ENCODE measurements around the gene RTP2. TPM values are rescaled to one million over a fixed set of nuclear protein-coding genes. Genes with fewer than 3 reads are reported as not detected.

RTP2 gene
- total RNA-seq, 1 donor from 2014 or later: not detected

DNA sequence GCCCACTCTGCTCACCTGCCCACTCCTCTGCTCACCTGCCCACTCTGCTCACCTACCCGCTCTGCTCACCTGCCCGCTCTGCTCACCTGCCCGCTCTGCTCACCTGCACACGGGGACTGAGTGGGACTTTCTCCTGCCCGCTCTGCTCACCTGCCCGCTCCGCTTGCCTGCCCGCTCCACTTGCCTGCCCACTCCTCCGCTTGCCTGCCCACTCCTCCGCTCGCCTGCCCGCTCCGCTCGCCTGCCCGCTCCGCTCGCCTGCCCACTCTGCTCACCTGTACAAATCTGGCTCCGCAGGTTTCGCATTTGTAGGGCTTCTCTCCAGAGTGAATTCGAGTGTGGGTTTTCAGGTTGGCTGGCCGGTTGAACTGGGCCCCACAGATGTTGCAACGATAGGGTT is 22.9 kb upstream of the RTP2 start:
- no peaks in the 10 kb centered on the region for H3K9me3 ChIP-seq
- no peak overlapping the region for H3K4me3 ChIP-seq

GRCh38 chr3:187722206-187722612 is 19.9 kb upstream of the RTP2 start:
- intact Hi-C loops (cut with DNase I): no loop called here
- peaks cover 69% of the 10 kb centered on the region in 2 donors for H3K36me3 ChIP-seq

More for the DNA sequence above, 22.9 kb upstream of the RTP2 start:
- TF ChIP-seq, protein P1, sequence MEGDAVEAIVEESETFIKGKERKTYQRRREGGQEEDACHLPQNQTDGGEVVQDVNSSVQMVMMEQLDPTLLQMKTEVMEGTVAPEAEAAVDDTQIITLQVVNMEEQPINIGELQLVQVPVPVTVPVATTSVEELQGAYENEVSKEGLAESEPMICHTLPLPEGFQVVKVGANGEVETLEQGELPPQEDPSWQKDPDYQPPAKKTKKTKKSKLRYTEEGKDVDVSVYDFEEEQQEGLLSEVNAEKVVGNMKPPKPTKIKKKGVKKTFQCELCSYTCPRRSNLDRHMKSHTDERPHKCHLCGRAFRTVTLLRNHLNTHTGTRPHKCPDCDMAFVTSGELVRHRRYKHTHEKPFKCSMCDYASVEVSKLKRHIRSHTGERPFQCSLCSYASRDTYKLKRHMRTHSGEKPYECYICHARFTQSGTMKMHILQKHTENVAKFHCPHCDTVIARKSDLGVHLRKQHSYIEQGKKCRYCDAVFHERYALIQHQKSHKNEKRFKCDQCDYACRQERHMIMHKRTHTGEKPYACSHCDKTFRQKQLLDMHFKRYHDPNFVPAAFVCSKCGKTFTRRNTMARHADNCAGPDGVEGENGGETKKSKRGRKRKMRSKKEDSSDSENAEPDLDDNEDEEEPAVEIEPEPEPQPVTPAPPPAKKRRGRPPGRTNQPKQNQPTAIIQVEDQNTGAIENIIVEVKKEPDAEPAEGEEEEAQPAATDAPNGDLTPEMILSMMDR (IDR thresholded peaks at IDR 0.05): no peak
- Histone ChIP-seq H3K4me1 (no peaks in the 10 kb centered on the region), H3K27ac (no peak overlapping the region), H3K36me3 (peaks cover 99% of the 10 kb centered on the region in 2 donors), H3K27me3 (no peaks in the 10 kb centered on the region)
- no peak for DNase-seq (ENCODE audit: low spot score in 2 of 2)
- intact Hi-C loops (cut with DNase I): no loop called here

DNA sequence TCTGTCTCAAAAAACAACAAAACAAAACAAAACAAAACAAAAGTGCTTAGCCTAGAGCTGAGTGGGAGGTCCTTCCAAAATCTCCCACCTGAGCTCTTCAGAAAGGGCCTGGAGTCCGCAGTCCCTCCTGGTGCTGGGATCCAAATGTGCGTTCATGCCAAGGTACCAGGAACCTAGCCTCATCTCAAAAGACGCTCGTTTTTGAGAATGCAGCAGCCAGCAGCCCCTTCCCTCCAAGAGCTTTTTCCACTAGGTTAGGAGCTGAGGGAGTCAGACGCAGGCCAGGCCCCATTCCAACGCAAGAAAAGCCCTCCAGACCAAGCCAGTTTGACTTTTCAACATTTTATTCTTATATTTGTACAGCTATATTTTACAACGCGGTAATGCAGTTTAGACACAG is 18.7 kb upstream of the RTP2 start:
- Histone ChIP-seq H3K27me3 (no peaks in the 10 kb centered on the region), H3K4me1 (no peaks in the 10 kb centered on the region), H3K4me3 (no peak overlapping the region), H3K27ac (no peak overlapping the region), H3K9me3 (no peaks in the 10 kb centered on the region), H3K36me3 (peaks cover 57% of the 10 kb centered on the region in 2 donors)
- TF ChIP-seq, protein P1 (IDR thresholded peaks at IDR 0.05): no peak
- intact Hi-C loops (cut with DNase I): no loop called here
- no peak for DNase-seq (ENCODE audit: low spot score in 2 of 2)

More at GRCh38 chr3:187722206-187722612, 19.9 kb upstream of the RTP2 start:
- Histone ChIP-seq H3K27ac (no peak overlapping the region), H3K4me3 (no peak overlapping the region), H3K9me3 (no peaks in the 10 kb centered on the region), H3K4me1 (no peaks in the 10 kb centered on the region), H3K27me3 (no peaks in the 10 kb centered on the region)
- DNase-seq (ENCODE audit: low spot score in 2 of 2): no peak
- TF ChIP-seq, protein P1 (IDR thresholded peaks at IDR 0.05): no peak

GRCh38 chr3:187720337-187720670 is 17.9 kb upstream of the RTP2 start:
- DNase-seq (ENCODE audit: low spot score in 2 of 2): no peak
- no peak overlapping the region for H3K4me3 ChIP-seq
- H3K36me3 ChIP-seq: peaks cover 50% of the 10 kb centered on the region in 2 donors
- no peaks in the 10 kb centered on the region for H3K27me3 ChIP-seq
- no peaks in the 10 kb centered on the region for H3K4me1 ChIP-seq
- TF ChIP-seq, protein P1 (IDR thresholded peaks at IDR 0.05): no peak
- intact Hi-C loops (cut with DNase I): no loop called here
- no peak overlapping the region for H3K27ac ChIP-seq
- H3K9me3 ChIP-seq: no peaks in the 10 kb centered on the region

- Histone ChIP-seq H3K27me3 (no peaks in the 10 kb centered on the region), H3K4me1 (no peaks in the 10 kb centered on the region), H3K27ac (no peak overlapping the region), H3K9me3 (no peaks in the 10 kb centered on the region), H3K4me3 (no peak overlapping the region), H3K36me3 (peaks cover 45% of the 10 kb centered on the region in 2 donors)
- DNase-seq (ENCODE audit: low spot score in 2 of 2): no peak
- TF ChIP-seq, protein P1 (IDR thresholded peaks at IDR 0.05): no peak
- intact Hi-C loops (cut with DNase I): loop anchor here (10.0 kb wide), 1 partner anchor 495 kb away; no protein-coding TSS in a partner anchor
Observed at GRCh38 chr3:187719628-187720336, 17.4 kb upstream of the RTP2 start.
